Heart left ventricle (tissue), 16 donors: ENCODE measurements around the gene GLE1. TPM values are rescaled to one million over a fixed set of nuclear protein-coding genes. Genes with fewer than 3 reads are reported as not detected.

Experiments
- ATAC-seq, 4 donors: fragments of 200-7000 bp; cut with Tn5 transposase; one replicate each; pipeline ENCODE4 v1.9.1; 2020 to 2022; ENCODE audit warnings: moderate library complexity in 4 of 4, mild to moderate bottlenecking in 3 of 4, moderate number of reproducible peaks in 1 of 4
- DNase-seq, 5 donors: peaks; one replicate each; pipeline ENCODE4 v3.0.0-alpha.2; 2020
- H3K27ac ChIP-seq, 12 donors: fragments of 200-600 bp; sonication (generic) in 4 of 12; one replicate each; pipeline versions ENCODE4 v1.5.0 to v1.8.0; 2016 to 2022; ENCODE audit warnings: mild to moderate bottlenecking in 2 of 12
- H3K27me3 ChIP-seq, 9 donors: fragments of 200-600 bp; sonication (generic) in 2 of 9; one replicate each; pipeline versions ENCODE4 v1.5.1 to v1.8.0; 2016 to 2022; ENCODE audit warnings: mild to moderate bottlenecking in 3 of 9
- H3K36me3 ChIP-seq, 9 donors: fragments of 200-600 bp; sonication (generic) in 2 of 9; one replicate each; pipeline versions ENCODE4 v1.5.0 to v1.8.0; 2018 to 2022; ENCODE audit warnings: mild to moderate bottlenecking in 2 of 9
- H3K4me1 ChIP-seq, 12 donors: fragments of 200-600 bp; sonication (generic) in 4 of 12; one replicate each; pipeline versions ENCODE4 v1.5.0 to v1.8.0; 2016 to 2022; ENCODE audit warnings: mild to moderate bottlenecking in 3 of 12
- H3K4me3 ChIP-seq, 12 donors: fragments of 200-600 bp; sonication (generic) in 4 of 12; one replicate each; pipeline versions ENCODE4 v1.5.0 to v1.8.0; 2017 to 2022; ENCODE audit warnings: mild to moderate bottlenecking in 9 of 12, moderate library complexity in 4 of 12
- H3K9me3 ChIP-seq, 12 donors: fragments of 200-600 bp; sonication (generic) in 4 of 12; one replicate each; pipeline versions ENCODE4 v1.5.0 to v1.8.0; 2016 to 2022; ENCODE audit warnings: mild to moderate bottlenecking in 1 of 12
- POLR2A ChIP-seq, 2 donors: fragments of 450-650 bp; IDR thresholded peaks; one replicate each; pipeline ENCODE4 v1.6.1; 2017; ENCODE audit warnings: antibody characterized with exemption in 2 of 2, mild to moderate bottlenecking in 2 of 2, moderate library complexity in 2 of 2
- WGBS, 4 donors: extraction: QIAGEN DNeasy Blood & Tissue Kit in 2 of 4; methylation state at CpG; one replicate each; pipeline versions ENCODE4 v1.1.5 to v1.1.7; 2013 to 2018; 5-methylcytosine and 5-hydroxymethylcytosine counted together
- intact Hi-C, 10 donors: fragments of 100-400 bp; cut with DNase I; formaldehyde crosslinking; loops; one replicate each; pipeline versions ENCODE4 v1.11.1 to v1.14.2; 2022
- polyA plus RNA-seq, 2 donors: library from polyadenylated mRNA; stranded (reverse); fragments of 200-250 nt; gene quantifications; one replicate each; pipeline ENCODE4 v1.2.3, GENCODE V29; 2013
- total RNA-seq, 9 donors: library from RNA; depleted of rRNA in 2 of 9; stranded (reverse); fragments of >200 nt in 2 of 9; fragmentation: NEBNext Ultra II Directional in 3 of 9; extraction: Animal tissue kit (Norgen Biotek cat#: 25700) in 3 of 9; gene quantifications; one replicate each; pipeline versions ENCODE4 v1.1.0 to v1.2.4, GENCODE V29; 2016 to 2023
- TF ChIP-seq, protein P1 (sequence below), 12 donors: fragments of 200-600 bp; sonication (generic) in 4 of 12; IDR thresholded peaks; one replicate each; pipeline versions ENCODE4 v1.5.0 to v1.8.0; 2018 to 2022; ENCODE audit warnings: antibody characterized with exemption in 12 of 12, mild to moderate bottlenecking in 5 of 12
- donor health status: ischemic (EF 13 %, LVEDD 7.1; RV severe dilation, severe dysfunction).
- donor health status: healthy with polysubstance abuse.
- donor health status: DM: no; HTN: yes; CAD: no.
- donor health status: DM: no; HTN: no; CAD: no.
- donor health status: ischemic (EF 25% LVEDD 6.9; RV normal size, moderate dysfunction).
- donor health status: ischemic (EF 25% LVEDD 5.7; RV mildly dilated, moderate dysfunction).
- donor health status: healthy.
- donor health status: DM: yes; HTN: yes; CAD: no.
- donor health status: ischemic (EF 35%, LVEDD 5.7; RV mildly dilated, moderate dysfunction).
- donor health status: nonischemic (EF 11% LVEDD 7.7; RV severe dilation, severe dysfunction).
- donor health status: DM: yes; HTN: yes; CAD: no.
- donor health status: PGD.
- donor health status: ischemic (EF 29% LVEDD 5.4; RV normal size, mild dysfunction).
- donor health status: nonischemic (EF 23%, LVEDD 6.1; RV moderate dilation, normal function).

Gene GLE1
- total and polyA plus RNA-seq, 11 donors: 7.5 to 23.5 (median 19.9) TPM

DNA sequence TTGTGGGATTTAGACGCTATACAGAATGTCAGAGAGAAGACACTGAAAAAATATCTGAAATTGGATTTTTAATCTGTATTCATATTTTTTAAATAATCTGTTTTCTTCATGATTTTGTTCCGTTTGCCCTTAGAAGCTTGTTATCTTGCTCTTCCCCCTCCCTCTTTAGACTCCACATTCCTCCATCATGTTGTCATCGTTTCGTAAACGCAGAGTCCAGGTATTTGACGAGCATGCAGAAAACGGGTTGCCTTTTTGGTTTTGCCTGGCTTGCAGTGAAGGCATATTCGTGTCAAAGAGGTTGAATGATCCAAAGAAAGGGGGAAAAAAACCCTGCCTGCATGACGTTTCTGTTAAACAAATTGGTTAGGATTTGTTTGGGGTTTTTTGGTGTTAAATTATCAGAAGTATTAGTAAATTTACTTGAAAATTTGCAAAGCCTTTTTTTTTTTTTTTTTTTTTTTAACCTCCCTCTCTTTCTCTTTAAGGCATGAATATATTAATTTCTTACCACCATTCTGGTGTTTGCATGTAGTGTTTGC is 50.7 kb downstream of the GLE1 start:
- Histone ChIP-seq H3K4me1 (peaks cover 26 to 84% (median 78%) of the 10 kb centered on the region in 12 donors), H3K36me3 (peaks cover 0 to 6% (median 0%) of the 10 kb centered on the region in 9 donors), H3K27me3 (no peaks in the 10 kb centered on the region), H3K27ac (peak overlapping the region; percentile 35 to 100 (median 98)), H3K9me3 (no peaks in the 10 kb centered on the region), H3K4me3 (peak overlapping the region in 9 of 12 donors; percentile 77 to 98 (median 96))
- ATAC-seq: no peak
- DNase-seq: no peak
- intact Hi-C loops: no loop called here
- 7 to 20% (median 16%) methylated on average over 9 of the region's 9 CpGs for WGBS, 4 donors
- TF ChIP-seq, protein P1, sequence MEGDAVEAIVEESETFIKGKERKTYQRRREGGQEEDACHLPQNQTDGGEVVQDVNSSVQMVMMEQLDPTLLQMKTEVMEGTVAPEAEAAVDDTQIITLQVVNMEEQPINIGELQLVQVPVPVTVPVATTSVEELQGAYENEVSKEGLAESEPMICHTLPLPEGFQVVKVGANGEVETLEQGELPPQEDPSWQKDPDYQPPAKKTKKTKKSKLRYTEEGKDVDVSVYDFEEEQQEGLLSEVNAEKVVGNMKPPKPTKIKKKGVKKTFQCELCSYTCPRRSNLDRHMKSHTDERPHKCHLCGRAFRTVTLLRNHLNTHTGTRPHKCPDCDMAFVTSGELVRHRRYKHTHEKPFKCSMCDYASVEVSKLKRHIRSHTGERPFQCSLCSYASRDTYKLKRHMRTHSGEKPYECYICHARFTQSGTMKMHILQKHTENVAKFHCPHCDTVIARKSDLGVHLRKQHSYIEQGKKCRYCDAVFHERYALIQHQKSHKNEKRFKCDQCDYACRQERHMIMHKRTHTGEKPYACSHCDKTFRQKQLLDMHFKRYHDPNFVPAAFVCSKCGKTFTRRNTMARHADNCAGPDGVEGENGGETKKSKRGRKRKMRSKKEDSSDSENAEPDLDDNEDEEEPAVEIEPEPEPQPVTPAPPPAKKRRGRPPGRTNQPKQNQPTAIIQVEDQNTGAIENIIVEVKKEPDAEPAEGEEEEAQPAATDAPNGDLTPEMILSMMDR (IDR thresholded peaks at IDR 0.05): no peak
- TF ChIP-seq POLR2A (IDR thresholded peaks at IDR 0.05): no peak

DNA sequence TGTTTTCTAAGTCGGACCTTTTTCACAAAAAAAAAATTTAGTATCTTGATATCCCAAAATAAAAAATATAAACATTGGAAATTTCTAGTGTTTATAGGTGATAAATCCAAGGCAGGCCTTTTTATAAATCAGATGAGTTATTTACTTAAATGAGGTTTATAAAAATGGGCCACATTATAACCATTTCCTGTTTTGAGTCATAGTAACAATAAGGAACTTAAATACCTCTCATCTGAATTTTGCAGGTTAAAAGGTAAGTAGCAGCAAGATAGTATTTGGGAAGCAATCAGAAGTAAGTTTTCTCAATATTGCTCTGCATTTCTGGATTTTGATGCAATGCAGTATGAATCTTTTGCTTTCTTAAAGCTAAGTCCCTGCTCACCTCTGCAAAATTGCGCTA is 51.8 kb downstream of the GLE1 start:
- Histone ChIP-seq H3K4me3 (peak overlapping the region in 1 of 12 donors; percentile 96), H3K9me3 (no peaks in the 10 kb centered on the region), H3K27ac (peak overlapping the region in 4 of 12 donors; percentile 2 to 100 (median 96)), H3K4me1 (peaks cover 25 to 84% (median 76%) of the 10 kb centered on the region in 12 donors), H3K27me3 (no peaks in the 10 kb centered on the region), H3K36me3 (peaks cover 0 to 6% (median 0%) of the 10 kb centered on the region in 9 donors)
- TF ChIP-seq, protein P1 (IDR thresholded peaks at IDR 0.05): no peak
- no peak for TF ChIP-seq POLR2A (IDR thresholded peaks at IDR 0.05)
- intact Hi-C loops: no loop called here
- WGBS, 4 donors: 81 to 87% (median 84%) methylated on average over 2 of the region's 2 CpGs
- no peak for ATAC-seq
- DNase-seq: no peak

DNA sequence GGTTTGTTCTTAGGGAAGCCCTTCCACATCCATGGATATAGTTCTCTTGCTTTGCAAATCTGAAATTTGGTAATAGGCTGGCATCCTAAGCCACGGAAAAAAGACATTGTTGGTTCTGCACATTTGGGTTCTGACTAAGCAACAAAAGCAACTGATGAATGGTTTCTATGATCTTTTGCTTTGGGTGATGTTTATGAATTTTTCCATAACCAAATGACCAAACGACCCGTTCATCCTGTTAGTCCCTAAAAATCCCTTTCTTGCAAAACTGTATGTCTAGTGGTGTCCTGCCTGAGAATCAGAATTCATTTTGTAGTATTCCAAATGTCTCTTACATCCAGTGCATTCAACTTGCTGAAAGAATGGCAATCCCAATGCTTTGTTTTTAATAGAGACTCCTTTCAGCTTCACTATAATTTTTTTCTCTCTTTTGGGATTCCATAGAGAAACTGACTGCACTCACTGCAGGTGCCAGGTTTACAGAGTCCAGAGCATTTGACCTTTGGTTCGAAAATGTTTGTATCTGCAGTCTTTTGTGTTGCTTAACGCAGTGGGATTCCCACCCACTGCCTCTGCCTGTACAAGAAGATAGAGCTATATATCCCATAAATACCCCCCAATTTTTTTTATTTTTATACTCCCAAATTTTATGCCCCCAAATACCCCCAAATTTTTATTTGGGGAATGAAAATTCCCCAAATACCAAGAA is 52.6 kb downstream of the GLE1 start:
- H3K27me3 ChIP-seq: no peaks in the 10 kb centered on the region

More for the DNA sequence above, 52.6 kb downstream of the GLE1 start:
- peaks cover 22 to 80% (median 72%) of the 10 kb centered on the region in 12 donors for H3K4me1 ChIP-seq
- H3K36me3 ChIP-seq: peaks cover 0 to 11% (median under 1%) of the 10 kb centered on the region in 9 donors
- H3K9me3 ChIP-seq: no peaks in the 10 kb centered on the region
- intact Hi-C loops: no loop called here
- 71 to 82% (median 76%) methylated on average over 5 of the region's 5 CpGs for WGBS, 4 donors
- DNase-seq: no peak
- no peak for ATAC-seq
- H3K27ac ChIP-seq: peak overlapping the region in 11 of 12 donors; percentile 2 to 100 (median 79)
- TF ChIP-seq, protein P1 (IDR thresholded peaks at IDR 0.05): no peak
- no peak for TF ChIP-seq POLR2A (IDR thresholded peaks at IDR 0.05)
- H3K4me3 ChIP-seq: no peak overlapping the region
